ENCODE results near the gene TNFRSF6B.

Gene TNFRSF6B

GRCh38 chr20:63678667-63679465 lies 17.6 kb upstream of the TNFRSF6B start:
- no peak for DNase-seq (ENCODE audit: low read depth, low spot score)
- TF ChIP-seq, protein P1, sequence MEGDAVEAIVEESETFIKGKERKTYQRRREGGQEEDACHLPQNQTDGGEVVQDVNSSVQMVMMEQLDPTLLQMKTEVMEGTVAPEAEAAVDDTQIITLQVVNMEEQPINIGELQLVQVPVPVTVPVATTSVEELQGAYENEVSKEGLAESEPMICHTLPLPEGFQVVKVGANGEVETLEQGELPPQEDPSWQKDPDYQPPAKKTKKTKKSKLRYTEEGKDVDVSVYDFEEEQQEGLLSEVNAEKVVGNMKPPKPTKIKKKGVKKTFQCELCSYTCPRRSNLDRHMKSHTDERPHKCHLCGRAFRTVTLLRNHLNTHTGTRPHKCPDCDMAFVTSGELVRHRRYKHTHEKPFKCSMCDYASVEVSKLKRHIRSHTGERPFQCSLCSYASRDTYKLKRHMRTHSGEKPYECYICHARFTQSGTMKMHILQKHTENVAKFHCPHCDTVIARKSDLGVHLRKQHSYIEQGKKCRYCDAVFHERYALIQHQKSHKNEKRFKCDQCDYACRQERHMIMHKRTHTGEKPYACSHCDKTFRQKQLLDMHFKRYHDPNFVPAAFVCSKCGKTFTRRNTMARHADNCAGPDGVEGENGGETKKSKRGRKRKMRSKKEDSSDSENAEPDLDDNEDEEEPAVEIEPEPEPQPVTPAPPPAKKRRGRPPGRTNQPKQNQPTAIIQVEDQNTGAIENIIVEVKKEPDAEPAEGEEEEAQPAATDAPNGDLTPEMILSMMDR (IDR thresholded peaks at IDR 0.05; ENCODE audit: low read depth, low read length) = no peak
- in situ Hi-C loops (cut with HindIII; ENCODE audit: low sequenced_read_pairs) = no loop called here
- no peak overlapping the region for H3K4me3 ChIP-seq (ENCODE audit: low read depth, low read length)

- in situ Hi-C loops (cut with HindIII; ENCODE audit: low sequenced_read_pairs) = no loop called here
- TF ChIP-seq, protein P1 (IDR thresholded peaks at IDR 0.05; ENCODE audit: low read depth, low read length) = no peak
- no peak overlapping the region for H3K4me3 ChIP-seq (ENCODE audit: low read depth, low read length)
Measured at GRCh38 chr20:63679799-63680305, 16.6 kb upstream of the TNFRSF6B start.

GRCh38 chr20:63680427-63680826 lies 16.0 kb upstream of the TNFRSF6B start:
- in situ Hi-C loops (cut with HindIII; ENCODE audit: low sequenced_read_pairs) = no loop called here

More at GRCh38 chr20:63679799-63680305, 16.6 kb upstream of the TNFRSF6B start:
- DNase-seq (ENCODE audit: low read depth, low spot score) = no peak

DNA sequence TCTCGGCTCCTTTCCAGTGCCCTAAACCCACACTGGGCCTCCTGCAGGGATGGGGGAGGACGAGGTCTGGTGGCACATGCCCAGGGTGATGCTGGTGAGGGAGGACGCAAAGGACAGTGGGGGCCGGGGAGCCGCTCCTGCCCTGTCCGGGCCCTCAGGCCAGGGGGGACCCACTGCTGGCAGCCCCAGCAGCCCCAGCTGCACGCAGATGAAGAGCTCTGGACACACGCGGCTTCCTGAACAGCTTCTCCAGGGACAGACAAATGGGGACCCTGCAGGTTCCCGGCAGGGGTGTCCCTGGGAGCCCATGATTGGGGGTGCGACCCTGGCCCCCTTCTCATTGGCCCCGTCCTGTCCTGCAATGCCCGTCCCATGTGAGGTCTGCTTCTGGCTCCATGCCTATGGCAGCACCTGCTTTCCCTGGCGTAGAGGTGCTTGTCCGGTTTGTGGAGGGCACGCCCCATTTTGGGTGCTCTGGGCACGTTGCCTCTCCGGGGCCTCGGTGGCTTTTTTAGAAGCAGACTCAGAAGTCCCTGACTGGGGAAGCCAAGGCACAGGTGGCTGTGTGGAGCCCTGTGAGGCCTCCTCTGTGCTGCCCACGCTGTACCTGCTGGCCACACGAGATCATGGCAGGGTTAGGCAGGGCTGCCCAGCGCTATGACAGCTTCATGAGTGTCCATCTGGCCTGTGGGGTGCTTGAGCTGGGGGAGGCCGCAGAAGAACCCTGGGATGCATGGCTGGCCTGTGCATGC lies 15.4 kb upstream of the TNFRSF6B start:
- TF ChIP-seq, protein P1 (IDR thresholded peaks at IDR 0.05; ENCODE audit: low read depth, low read length) = no peak
- H3K4me3 ChIP-seq (ENCODE audit: low read depth, low read length) = no peak overlapping the region
- in situ Hi-C loops (cut with HindIII; ENCODE audit: low sequenced_read_pairs) = no loop called here
- no peak for DNase-seq (ENCODE audit: low read depth, low spot score)

More at GRCh38 chr20:63680427-63680826, 16.0 kb upstream of the TNFRSF6B start:
- TF ChIP-seq, protein P1 (IDR thresholded peaks at IDR 0.05; ENCODE audit: low read depth, low read length) = no peak
- no peak for DNase-seq (ENCODE audit: low read depth, low spot score)
- H3K4me3 ChIP-seq (ENCODE audit: low read depth, low read length) = no peak overlapping the region

- DNase-seq (ENCODE audit: low read depth, low spot score) = no peak
Measured at GRCh38 chr20:63681609-63682142, 14.8 kb upstream of the TNFRSF6B start.

More at GRCh38 chr20:63681609-63682142, 14.8 kb upstream of the TNFRSF6B start:
- TF ChIP-seq, protein P1 (IDR thresholded peaks at IDR 0.05; ENCODE audit: low read depth, low read length) = no peak
- H3K4me3 ChIP-seq (ENCODE audit: low read depth, low read length) = no peak overlapping the region
- in situ Hi-C loops (cut with HindIII; ENCODE audit: low sequenced_read_pairs) = no loop called here

Data from astrocyte of the spinal cord (primary cell).